ENCODE measurements around the gene LSM3. TPM values are rescaled to one million over a fixed set of nuclear protein-coding genes. Genes with fewer than 3 reads are reported as not detected.

Gene LSM3
- total and polyA plus RNA-seq, 2 experiments from 2014 or later, result 12.4 to 22.1 TPM

GRCh38 chr3:14199641-14200040, 21.0 kb downstream of the LSM3 start:
- H3K4me2 ChIP-seq, result no peak overlapping the region
- H3K36me3 ChIP-seq (replicated peaks; ENCODE audit: insufficient read depth, low read depth), result no peaks in the 10 kb centered on the region
- no peaks in the 10 kb centered on the region for H3K9me3 ChIP-seq (ENCODE audit: low read depth)
- H3K27ac ChIP-seq, result no peak overlapping the region
- no peaks in the 10 kb centered on the region for H3K9me2 ChIP-seq (replicated peaks; ENCODE audit: insufficient read depth)
- 83% methylated on average over 4 of the region's 4 CpGs for WGBS (ENCODE audit: low lambda C conversion rate, missing lambda C conversion rate)
- TF ChIP-seq EZH2 (IDR thresholded peaks at IDR 0.05; ENCODE audit: borderline replicate concordance) (no peak), CTCF (IDR thresholded peaks at IDR 0.05; ENCODE audit: poor library complexity) (no peak), EZH2phosphoT487 (IDR thresholded peaks at IDR 0.05; ENCODE audit: low read depth, severe bottlenecking, unreplicated experiment) (no peak)
- H3K79me2 ChIP-seq, result peaks cover 6% of the 10 kb centered on the region
- H3K4me3 ChIP-seq, result no peak overlapping the region
- DNase-seq (ENCODE audit: low spot score), result no peak
- peaks cover 25% of the 10 kb centered on the region for H3K4me1 ChIP-seq (ENCODE audit: insufficient read depth)
- H4K20me1 ChIP-seq (ENCODE audit: insufficient read depth, poor library complexity, severe bottlenecking), result no peaks in the 10 kb centered on the region
- H2AFZ ChIP-seq, result no peak overlapping the region
- no peaks in the 10 kb centered on the region for H3K27me3 ChIP-seq

- no peaks in the 10 kb centered on the region for H3K36me3 ChIP-seq (replicated peaks; ENCODE audit: insufficient read depth, low read depth)
- H3K4me2 ChIP-seq, result no peak overlapping the region
- no peak for TF ChIP-seq EZH2 (IDR thresholded peaks at IDR 0.05; ENCODE audit: borderline replicate concordance)
- TF ChIP-seq CTCF (IDR thresholded peaks at IDR 0.05; ENCODE audit: poor library complexity), result no peak
- TF ChIP-seq EZH2phosphoT487 (IDR thresholded peaks at IDR 0.05; ENCODE audit: low read depth, severe bottlenecking, unreplicated experiment), result no peak
- peaks cover 27% of the 10 kb centered on the region for H3K4me1 ChIP-seq (ENCODE audit: insufficient read depth)
- no peak overlapping the region for H3K27ac ChIP-seq
- H2AFZ ChIP-seq, result no peak overlapping the region
- no peaks in the 10 kb centered on the region for H4K20me1 ChIP-seq (ENCODE audit: insufficient read depth, poor library complexity, severe bottlenecking)
- DNase-seq (ENCODE audit: low spot score), result no peak
- no peak overlapping the region for H3K4me3 ChIP-seq
- H3K27me3 ChIP-seq, result no peaks in the 10 kb centered on the region
- peaks cover under 1% of the 10 kb centered on the region for H3K79me2 ChIP-seq
- H3K9me3 ChIP-seq (ENCODE audit: low read depth), result no peaks in the 10 kb centered on the region
- WGBS (ENCODE audit: low lambda C conversion rate, missing lambda C conversion rate), result 85% methylated on average over 4 of the region's 4 CpGs
- no peaks in the 10 kb centered on the region for H3K9me2 ChIP-seq (replicated peaks; ENCODE audit: insufficient read depth)
Measured at GRCh38 chr3:14200276-14200675, 21.7 kb downstream of the LSM3 start.

- Histone ChIP-seq H3K27me3 (no peaks in the 10 kb centered on the region), H3K9me3 (ENCODE audit: low read depth) (no peaks in the 10 kb centered on the region), H3K4me3 (no peak overlapping the region), H3K79me2 (no peaks in the 10 kb centered on the region), H4K20me1 (ENCODE audit: insufficient read depth, poor library complexity, severe bottlenecking) (no peaks in the 10 kb centered on the region), H3K27ac (no peak overlapping the region), H3K4me1 (ENCODE audit: insufficient read depth) (peaks cover 27% of the 10 kb centered on the region), H3K4me2 (no peak overlapping the region), H2AFZ (no peak overlapping the region), H3K9me2 (replicated peaks; ENCODE audit: insufficient read depth) (no peaks in the 10 kb centered on the region), H3K36me3 (replicated peaks; ENCODE audit: insufficient read depth, low read depth) (no peaks in the 10 kb centered on the region)
- 86% methylated on average over 4 of the region's 4 CpGs for WGBS (ENCODE audit: low lambda C conversion rate, missing lambda C conversion rate)
- TF ChIP-seq EZH2 (IDR thresholded peaks at IDR 0.05; ENCODE audit: borderline replicate concordance) (no peak), CTCF (IDR thresholded peaks at IDR 0.05; ENCODE audit: poor library complexity) (no peak)
- no peak for DNase-seq (ENCODE audit: low spot score)
Measured at GRCh38 chr3:14200841-14201240, 22.2 kb downstream of the LSM3 start.

Measured in hepatocyte (in vitro differentiated cells).